ENCODE results near the gene NUBPL. TPM values are rescaled to one million over a fixed set of nuclear protein-coding genes. Genes with fewer than 3 reads are reported as not detected.
"Not testable (repeated sequence)": the region's sequence is repeated elsewhere in the genome, so short reads cannot be mapped to it uniquely, and the experiment has no call there.

Gene NUBPL
- total and polyA plus RNA-seq, 7 experiments from 2014 or later: 5.8 to 11.7 (median 8.3) TPM

DNA sequence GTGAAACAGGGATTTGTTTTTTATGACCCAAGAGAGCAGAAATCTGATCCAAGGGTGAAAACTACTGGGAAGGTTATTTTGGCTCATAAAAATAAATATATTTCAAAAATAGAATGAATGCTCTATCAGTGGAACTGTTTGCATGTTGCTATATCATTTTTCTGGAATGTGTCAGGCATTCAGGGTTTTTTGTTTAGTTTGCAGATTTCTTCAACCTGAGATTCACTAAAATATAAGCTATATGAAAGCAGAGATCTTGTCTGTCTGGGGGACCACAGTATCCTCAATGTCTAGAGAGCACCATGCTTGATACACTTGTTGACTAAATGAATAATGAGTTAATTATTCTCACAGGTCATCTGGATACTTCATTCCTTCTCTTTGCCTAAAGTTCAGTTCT lies 165.1 kb downstream of the NUBPL start:
- CTCF ChIA-PET: no interaction called here
- Histone ChIP-seq H3K27ac (ENCODE audit: low read depth, low read length) (no peak overlapping the region), H3K36me3 (ENCODE audit: control insufficient read depth in 2 of 3, insufficient read depth in 3 of 3, low read length in 3 of 3) (peaks cover 0 to 7% (median 0%) of the 10 kb centered on the region in 3 experiments), H3K9me3 (ENCODE audit: control insufficient read depth in 2 of 3, low read length in 3 of 3) (no peaks in the 10 kb centered on the region), H3K4me1 (ENCODE audit: control insufficient read depth in 2 of 2, insufficient read depth in 2 of 2, low read length in 2 of 2) (no peaks in the 10 kb centered on the region), H3K27me3 (ENCODE audit: control insufficient read depth in 2 of 2, insufficient read depth in 2 of 2, low read length in 2 of 2) (no peaks in the 10 kb centered on the region), H3K4me3 (ENCODE audit: low read length) (no peak overlapping the region)
- ATAC-seq (no peak), DNase-seq (no peak)
- intact Hi-C loops (cut with micrococcal nuclease): no loop called here
- Mint-ChIP-seq H3K27me3 (no peaks in the 10 kb centered on the region), H3K9me3 (peaks cover 10 to 52% (median 15%) of the 10 kb centered on the region in 11 donors), H3K4me3 (no peak overlapping the region), H3K27ac (no peak overlapping the region), H3K36me3 (peaks cover 2 to 64% (median 37%) of the 10 kb centered on the region in 5 donors), H3K4me1 (peaks cover 0 to 8% (median 0%) of the 10 kb centered on the region in 7 donors)
- POLR2A ChIA-PET: no interaction called here

DNA sequence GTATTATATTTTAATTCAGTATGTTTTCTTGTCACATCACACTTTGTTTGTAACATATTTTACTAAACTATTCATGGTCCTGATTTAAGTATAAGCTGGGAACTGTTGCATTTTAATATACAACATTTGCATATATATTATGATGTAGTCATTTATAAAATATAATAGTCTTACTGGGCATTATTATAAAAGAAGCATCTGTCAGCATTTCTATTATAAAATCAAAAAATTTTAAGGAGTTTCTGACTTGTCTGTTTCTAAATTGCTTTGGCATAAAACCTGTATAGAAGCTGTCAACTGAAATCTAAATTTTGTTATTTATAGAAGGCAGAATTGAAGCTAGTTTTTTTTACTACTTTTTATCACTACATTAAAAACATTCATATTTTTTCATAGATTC lies 166.6 kb downstream of the NUBPL start:
- H3K4me1 ChIP-seq (ENCODE audit: control insufficient read depth in 2 of 2, insufficient read depth in 2 of 2, low read length in 2 of 2): no peaks in the 10 kb centered on the region
- ChIA-PET POLR2A (no interaction called here), CTCF (interaction anchor here (1.3 kb wide), 1 partner anchor 12 kb away, joined by 4 read pairs; no protein-coding TSS in a partner anchor)
- H3K27ac Mint-ChIP-seq: no peak overlapping the region
- ATAC-seq (no peak), DNase-seq (no peak)
- H3K9me3 ChIP-seq (ENCODE audit: control insufficient read depth in 2 of 3, low read length in 3 of 3): no peaks in the 10 kb centered on the region
- peaks cover 0 to 8% (median 0%) of the 10 kb centered on the region in 7 donors for H3K4me1 Mint-ChIP-seq
- no peaks in the 10 kb centered on the region for H3K27me3 Mint-ChIP-seq
- intact Hi-C loops (cut with micrococcal nuclease): no loop called here
- peaks cover 0 to 9% (median 0%) of the 10 kb centered on the region in 3 experiments for H3K36me3 ChIP-seq (ENCODE audit: control insufficient read depth in 2 of 3, insufficient read depth in 3 of 3, low read length in 3 of 3)
- H3K27ac ChIP-seq (ENCODE audit: low read depth, low read length): no peak overlapping the region
- no peak overlapping the region for H3K4me3 Mint-ChIP-seq
- H3K9me3 Mint-ChIP-seq: peaks cover 5 to 44% (median 12%) of the 10 kb centered on the region in 11 donors
- no peaks in the 10 kb centered on the region for H3K27me3 ChIP-seq (ENCODE audit: control insufficient read depth in 2 of 2, insufficient read depth in 2 of 2, low read length in 2 of 2)
- no peak overlapping the region for H3K4me3 ChIP-seq (ENCODE audit: low read length)
- H3K36me3 Mint-ChIP-seq: peaks cover 2 to 62% (median 34%) of the 10 kb centered on the region in 5 donors

DNA sequence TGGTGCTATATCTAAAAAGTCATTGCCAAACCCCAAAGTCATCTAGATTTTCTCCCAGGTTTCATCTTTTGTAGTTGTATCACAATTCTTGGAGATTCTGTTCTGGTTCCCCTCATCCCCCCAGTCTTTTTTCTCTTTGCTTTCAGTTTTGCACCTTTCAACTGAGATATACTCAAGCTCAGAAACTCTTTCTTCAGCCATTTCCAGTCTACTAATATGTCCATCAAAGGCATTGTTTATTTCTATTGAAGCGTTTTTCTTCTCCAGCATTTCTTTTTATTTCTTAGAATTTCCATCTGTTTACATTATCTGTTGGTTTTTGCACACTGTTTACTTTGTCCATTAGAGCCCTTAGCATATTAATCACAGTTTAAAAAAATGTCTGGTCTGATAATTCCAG lies 179.5 kb downstream of the NUBPL start:
- Mint-ChIP-seq H3K4me3 (no peak overlapping the region), H3K27me3 (no peaks in the 10 kb centered on the region), H3K36me3 (peaks cover 1 to 62% (median 46%) of the 10 kb centered on the region in 5 donors), H3K9me3 (peaks cover 6 to 54% (median 24%) of the 10 kb centered on the region in 11 donors), H3K27ac (no peak overlapping the region), H3K4me1 (peaks cover 0 to 4% (median 0%) of the 10 kb centered on the region in 7 donors)
- no peaks in the 10 kb centered on the region for H3K27me3 ChIP-seq (ENCODE audit: control insufficient read depth in 2 of 2, insufficient read depth in 2 of 2, low read length in 2 of 2)
- no peak overlapping the region for H3K4me3 ChIP-seq (ENCODE audit: low read length)
- H3K9me3 ChIP-seq (ENCODE audit: control insufficient read depth in 2 of 3, low read length in 3 of 3): no peaks in the 10 kb centered on the region
- CTCF ChIA-PET: no interaction called here
- H3K4me1 ChIP-seq (ENCODE audit: control insufficient read depth in 2 of 2, insufficient read depth in 2 of 2, low read length in 2 of 2): no peaks in the 10 kb centered on the region
- intact Hi-C loops (cut with micrococcal nuclease): no loop called here
- no peak for ATAC-seq
- DNase-seq: no peak
- H3K27ac ChIP-seq (ENCODE audit: low read depth, low read length): no peak overlapping the region
- POLR2A ChIA-PET: no interaction called here
- H3K36me3 ChIP-seq (ENCODE audit: control insufficient read depth in 2 of 3, insufficient read depth in 3 of 3, low read length in 3 of 3): no peaks in the 10 kb centered on the region

DNA sequence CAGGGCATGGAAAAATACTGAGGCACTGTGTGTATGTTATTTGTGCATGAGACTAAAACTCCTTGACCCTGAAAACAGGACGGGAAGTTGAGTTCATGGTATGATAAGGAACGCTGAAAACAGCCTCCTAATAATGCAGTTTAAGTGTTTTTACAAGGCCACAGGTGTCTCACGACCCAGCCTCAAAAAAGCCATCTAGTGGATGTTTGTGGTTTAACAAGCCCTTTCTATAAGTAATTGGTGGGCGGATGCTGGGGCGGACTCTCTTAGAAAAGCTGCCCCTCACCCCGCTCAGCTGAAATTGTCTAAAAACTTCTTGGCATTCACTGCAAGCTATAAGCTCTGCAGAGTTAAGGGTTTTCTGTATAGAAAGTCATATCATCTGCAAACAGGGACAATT lies 184.5 kb downstream of the NUBPL start:
- H3K4me3 ChIP-seq (ENCODE audit: low read length): no peak overlapping the region
- peaks cover 0 to 30% (median 5%) of the 10 kb centered on the region in 3 experiments for H3K9me3 ChIP-seq (ENCODE audit: control insufficient read depth in 2 of 3, low read length in 3 of 3)
- ChIA-PET CTCF (no interaction called here), POLR2A (no interaction called here)
- Mint-ChIP-seq H3K27me3 (no peaks in the 10 kb centered on the region), H3K4me3 (no peak overlapping the region), H3K27ac (no peak overlapping the region), H3K9me3 (peaks cover 21 to 82% (median 47%) of the 10 kb centered on the region in 11 donors), H3K4me1 (peaks cover 0 to 6% (median 0%) of the 10 kb centered on the region in 7 donors), H3K36me3 (peaks cover 5 to 70% (median 60%) of the 10 kb centered on the region in 5 donors)
- intact Hi-C loops (cut with micrococcal nuclease): no loop called here
- no peaks in the 10 kb centered on the region for H3K27me3 ChIP-seq (ENCODE audit: control insufficient read depth in 2 of 2, insufficient read depth in 2 of 2, low read length in 2 of 2)
- H3K4me1 ChIP-seq (ENCODE audit: control insufficient read depth in 2 of 2, insufficient read depth in 2 of 2, low read length in 2 of 2): no peaks in the 10 kb centered on the region
- no peaks in the 10 kb centered on the region for H3K36me3 ChIP-seq (ENCODE audit: control insufficient read depth in 2 of 3, insufficient read depth in 3 of 3, low read length in 3 of 3)
- H3K27ac ChIP-seq (ENCODE audit: low read depth, low read length): no peak overlapping the region
- DNase-seq (no peak), ATAC-seq (no peak)

DNA sequence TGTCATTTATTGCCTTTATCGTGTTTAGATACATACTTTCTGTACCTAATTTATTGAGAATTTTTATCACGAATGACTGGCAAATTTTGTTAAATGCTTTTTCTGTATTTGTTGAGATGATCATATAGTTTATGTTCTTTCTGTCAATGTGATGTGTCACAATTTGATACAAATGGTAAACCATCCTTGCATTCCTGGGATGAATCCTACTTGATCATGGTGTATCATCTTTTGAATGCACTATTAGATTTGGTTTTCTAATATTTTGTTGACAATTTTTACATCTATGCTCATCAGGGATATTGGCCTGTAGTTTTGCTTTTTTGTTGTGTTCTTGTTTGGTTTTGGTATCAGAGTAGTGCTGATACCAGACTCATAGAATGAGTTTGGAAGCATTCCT lies 185.1 kb downstream of the NUBPL start:
- POLR2A ChIA-PET: no interaction called here
- H3K9me3 Mint-ChIP-seq: peaks cover 21 to 85% (median 48%) of the 10 kb centered on the region in 11 donors

DNA sequence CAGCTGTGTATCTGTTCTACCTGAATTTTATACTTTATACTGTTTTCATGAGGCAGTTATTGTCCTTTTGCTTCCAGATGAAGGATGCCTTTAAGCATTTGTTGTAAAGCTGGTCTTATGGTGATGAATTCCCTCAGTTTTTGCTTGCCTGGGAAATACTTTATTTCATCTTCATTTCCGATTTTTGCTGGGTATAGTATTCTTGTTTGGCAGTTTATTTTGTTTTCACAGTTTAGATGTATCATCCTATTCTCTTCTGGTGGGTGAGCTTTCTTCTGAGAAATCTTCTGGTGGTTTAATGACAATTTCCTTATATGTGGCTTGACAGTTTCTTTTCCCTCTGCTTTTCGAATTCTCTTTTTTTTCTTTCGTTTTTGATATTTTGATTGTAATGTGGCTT lies 188.1 kb downstream of the NUBPL start:
- Mint-ChIP-seq H3K27ac (no peak overlapping the region), H3K4me3 (no peak overlapping the region), H3K4me1 (peaks cover 0 to 4% (median 0%) of the 10 kb centered on the region in 7 donors), H3K9me3 (peaks cover 19 to 82% (median 50%) of the 10 kb centered on the region in 11 donors), H3K27me3 (no peaks in the 10 kb centered on the region), H3K36me3 (peaks cover 5 to 67% (median 51%) of the 10 kb centered on the region in 5 donors)
- intact Hi-C loops (cut with micrococcal nuclease): no loop called here
- DNase-seq: no peak
- H3K9me3 ChIP-seq (ENCODE audit: control insufficient read depth in 2 of 3, low read length in 3 of 3): peaks cover 0 to 30% (median 5%) of the 10 kb centered on the region in 3 experiments
- no peak overlapping the region for H3K4me3 ChIP-seq (ENCODE audit: low read length)
- H3K36me3 ChIP-seq (ENCODE audit: control insufficient read depth in 2 of 3, insufficient read depth in 3 of 3, low read length in 3 of 3): no peaks in the 10 kb centered on the region
- H3K27ac ChIP-seq (ENCODE audit: low read depth, low read length): no peak overlapping the region
- POLR2A ChIA-PET: no interaction called here
- H3K27me3 ChIP-seq (ENCODE audit: control insufficient read depth in 2 of 2, insufficient read depth in 2 of 2, low read length in 2 of 2): no peaks in the 10 kb centered on the region
- CTCF ChIA-PET: no interaction called here
- no peaks in the 10 kb centered on the region for H3K4me1 ChIP-seq (ENCODE audit: control insufficient read depth in 2 of 2, insufficient read depth in 2 of 2, low read length in 2 of 2)
- no peak for ATAC-seq

More for the DNA sequence above, 185.1 kb downstream of the NUBPL start:
- Mint-ChIP-seq H3K27ac (no peak overlapping the region), H3K4me3 (no peak overlapping the region), H3K4me1 (peaks cover 0 to 7% (median 0%) of the 10 kb centered on the region in 7 donors), H3K36me3 (peaks cover 5 to 72% (median 58%) of the 10 kb centered on the region in 5 donors), H3K27me3 (no peaks in the 10 kb centered on the region)
- Histone ChIP-seq H3K27me3 (ENCODE audit: control insufficient read depth in 2 of 2, insufficient read depth in 2 of 2, low read length in 2 of 2) (no peaks in the 10 kb centered on the region), H3K9me3 (ENCODE audit: control insufficient read depth in 2 of 3, low read length in 3 of 3) (peaks cover 0 to 30% (median 5%) of the 10 kb centered on the region in 3 experiments), H3K4me3 (ENCODE audit: low read length) (no peak overlapping the region), H3K4me1 (ENCODE audit: control insufficient read depth in 2 of 2, insufficient read depth in 2 of 2, low read length in 2 of 2) (no peaks in the 10 kb centered on the region), H3K36me3 (ENCODE audit: control insufficient read depth in 2 of 3, insufficient read depth in 3 of 3, low read length in 3 of 3) (no peaks in the 10 kb centered on the region), H3K27ac (ENCODE audit: low read depth, low read length) (no peak overlapping the region)
- CTCF ChIA-PET: no interaction called here
- DNase-seq (no peak), ATAC-seq (no peak)
- intact Hi-C loops (cut with micrococcal nuclease): no loop called here

DNA sequence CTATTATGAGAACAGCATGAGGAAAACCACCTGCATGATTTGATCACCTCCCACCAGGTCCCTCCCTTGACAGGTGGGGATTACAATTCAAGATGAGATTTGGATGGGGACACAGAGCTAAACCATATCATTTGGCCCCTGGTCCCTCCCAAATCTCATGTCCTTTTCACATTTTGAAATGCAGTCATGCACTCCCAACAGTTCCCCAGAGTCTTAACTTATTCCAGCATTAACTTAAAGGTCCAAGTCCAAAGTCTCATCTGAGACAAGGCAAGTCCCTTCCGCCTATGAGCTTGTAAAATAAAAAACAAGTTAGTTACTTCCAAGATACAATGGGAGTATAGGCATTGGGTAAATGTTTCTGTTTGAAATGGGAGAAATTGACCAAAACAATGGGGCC lies 189.8 kb downstream of the NUBPL start:
- CTCF ChIA-PET; H3K27me3 Mint-ChIP-seq; H3K4me1 ChIP-seq (ENCODE audit: control insufficient read depth in 2 of 2, insufficient read depth in 2 of 2, low read length in 2 of 2); intact Hi-C loops (cut with micrococcal nuclease); H3K4me3 ChIP-seq (ENCODE audit: low read length); ATAC-seq; H3K27ac ChIP-seq (ENCODE audit: low read depth, low read length); H3K4me1 Mint-ChIP-seq; H3K27ac Mint-ChIP-seq; H3K4me3 Mint-ChIP-seq; H3K36me3 ChIP-seq (ENCODE audit: control insufficient read depth in 2 of 3, insufficient read depth in 3 of 3, low read length in 3 of 3); H3K27me3 ChIP-seq (ENCODE audit: control insufficient read depth in 2 of 2, insufficient read depth in 2 of 2, low read length in 2 of 2); DNase-seq: not testable (repeated sequence)
- POLR2A ChIA-PET: interaction anchor here (0.6 kb wide), 1 partner anchor 41 kb away, joined by 3 read pairs; no protein-coding TSS in a partner anchor
- peaks cover 18 to 74% (median 50%) of the 10 kb centered on the region in 11 donors for H3K9me3 Mint-ChIP-seq
- H3K36me3 Mint-ChIP-seq: peaks cover 5 to 63% (median 49%) of the 10 kb centered on the region in 5 donors
- H3K9me3 ChIP-seq (ENCODE audit: control insufficient read depth in 2 of 3, low read length in 3 of 3): peaks cover 0 to 27% (median 5%) of the 10 kb centered on the region in 3 experiments

All from naive thymus-derived CD4-positive, alpha-beta T cell (primary cell).